H1 (cell line): ENCODE data around the gene QSOX1. TPM values are rescaled to one million over a fixed set of nuclear protein-coding genes. Genes with fewer than 3 reads are reported as not detected.

Source experiments
- CTCF ChIA-PET: fragments of 300-600 bp; sonication (Branson Sonifier 250); formaldehyde crosslinking; loops from one replicate; lab custom pipeline; 2021; ENCODE audit not compliant: partially characterized antibody; lab: Charles Lee
- POLR2A ChIA-PET: fragments of 300-600 bp; sonication (Branson Sonifier 250); formaldehyde crosslinking; loops from one replicate; lab custom pipeline; 2021; ENCODE audit warnings: inconsistent platforms; ENCODE audit not compliant: partially characterized antibody; lab: Charles Lee
- DNase-seq, 2 experiments: peaks; one replicate each; pipeline versions ENCODE4 v3.0.0 to v3.0.0-alpha.2; 2010 to 2022; ENCODE audit warnings: low spot score in 2 of 2, low read depth in 1 of 2, mixed read lengths in 1 of 2
- FAIRE-seq: peaks from 2 replicates; lab custom pipeline; 2011; peaks lifted over from hg19 to GRCh38; lab: Jason Lieb, UNC
- H2AFZ ChIP-seq: 2 replicates; pipeline ENCODE4 v1.8.1; 2012; ENCODE audit warnings: low read length, inconsistent platforms
- H2AK5ac ChIP-seq: 2 replicates; pipeline ENCODE4 v1.6.1; 2013; ENCODE audit warnings: low read depth, low read length
- H2BK120ac ChIP-seq: replicated peaks from 2 replicates; pipeline ENCODE3; 2013; ENCODE audit warnings: low read depth, low read length, inconsistent platforms
- H2BK12ac ChIP-seq: 2 replicates; pipeline ENCODE4 v1.6.1; 2013; ENCODE audit warnings: low read depth, low read length
- H2BK15ac ChIP-seq: 2 replicates; pipeline ENCODE4 v1.6.1; 2013; ENCODE audit warnings: low read length
- H2BK20ac ChIP-seq: 2 replicates; pipeline ENCODE4 v1.6.1; 2013; ENCODE audit warnings: low read length
- H2BK5ac ChIP-seq: 2 replicates; pipeline ENCODE4 v1.6.1; 2013; ENCODE audit warnings: low read depth, low read length
- H3K14ac ChIP-seq: 2 replicates; pipeline ENCODE4 v1.6.1; 2013; ENCODE audit warnings: inconsistent platforms; ENCODE audit not compliant: insufficient read length
- H3K18ac ChIP-seq: 2 replicates; pipeline ENCODE4 v1.6.1; 2013; ENCODE audit warnings: low read length; ENCODE audit errors: extremely low read depth
- H3K23ac ChIP-seq: 2 replicates; pipeline ENCODE4 v1.6.1; 2013; ENCODE audit warnings: inconsistent platforms; ENCODE audit not compliant: insufficient read length
- H3K23me2 ChIP-seq: 2 replicates; pipeline ENCODE4 v1.6.1; 2013; ENCODE audit warnings: low read depth, low read length
- H3K27ac ChIP-seq: 2 replicates; pipeline ENCODE4 v1.6.1; 2011; ENCODE audit warnings: low read depth, low read length, inconsistent platforms
- H3K27me3 ChIP-seq, 4 experiments: replicated peaks in 1 of 4; 1 replicate in 1 of 4; 2 replicates in 3 of 4; pipeline versions ENCODE4 v1.6.1 to v1.8.1; 2011 to 2013; ENCODE audit warnings: low read length in 3 of 4, mild to moderate bottlenecking in 3 of 4, inconsistent platforms in 2 of 4, mixed read lengths in 2 of 4, moderate library complexity in 1 of 4; ENCODE audit not compliant: control insufficient read depth in 3 of 4, insufficient read depth in 3 of 4; ENCODE audit errors: extremely low read depth in 1 of 4
- H3K36me3 ChIP-seq, 4 experiments: 2 replicates each; pipeline versions ENCODE4 v1.6.1 to v1.8.1; 2011 to 2013; ENCODE audit warnings: mild to moderate bottlenecking in 4 of 4, low read length in 3 of 4, moderate library complexity in 2 of 4, control low read depth in 1 of 4, inconsistent platforms in 1 of 4; ENCODE audit not compliant: insufficient read depth in 4 of 4, control insufficient read depth in 2 of 4
- H3K4ac ChIP-seq: replicated peaks from 2 replicates; pipeline ENCODE3; 2013; ENCODE audit warnings: low read length, low read depth, mixed read lengths, inconsistent platforms; ENCODE audit not compliant: insufficient read length
- H3K4me1 ChIP-seq, 4 experiments: replicated peaks in 1 of 4; 1 replicate in 1 of 4; 2 replicates in 3 of 4; pipeline versions ENCODE4 v1.6.1 to v1.8.1; 2011 to 2013; ENCODE audit warnings: low read length in 3 of 4, inconsistent platforms in 2 of 4, mixed read lengths in 1 of 4; ENCODE audit not compliant: insufficient read depth in 4 of 4, control insufficient read depth in 3 of 4
- H3K4me2 ChIP-seq, 2 experiments: 2 replicates each; pipeline versions ENCODE4 v1.6.1 to v1.8.1; 2011 to 2013; ENCODE audit warnings: low read depth in 2 of 2, low read length in 2 of 2, control low read depth in 1 of 2, inconsistent platforms in 1 of 2, mild to moderate bottlenecking in 1 of 2; ENCODE audit not compliant: insufficient read depth in 1 of 2
- H3K4me3 ChIP-seq, 4 experiments: fragments of 200-600, 300-600 bp in 1 of 4; sonication (generic), shearing (Covaris generic), sonication (Bioruptor Twin) in 1 of 4; 2 replicates each; pipeline versions ENCODE4 v1.5.1 to v1.8.1; 2011 to 2016; ENCODE audit warnings: low read length in 4 of 4, low read depth in 3 of 4, control low read depth in 2 of 4, inconsistent platforms in 2 of 4, mild to moderate bottlenecking in 2 of 4, mixed read lengths in 1 of 4, moderate library complexity in 1 of 4; ENCODE audit not compliant: insufficient read depth in 2 of 4; ENCODE audit errors: extremely low read depth in 1 of 4
- H3K56ac ChIP-seq: replicated peaks from 2 replicates; pipeline ENCODE3; 2013; ENCODE audit warnings: low read depth, mild to moderate bottlenecking, mixed read lengths, low read length, inconsistent platforms; ENCODE audit not compliant: insufficient read length
- H3K79me1 ChIP-seq: 2 replicates; pipeline ENCODE4 v1.6.1; 2013; ENCODE audit warnings: low read depth, low read length, control low read depth
- H3K79me2 ChIP-seq, 2 experiments: 2 replicates each; pipeline versions ENCODE4 v1.6.1 to v1.8.1; 2012 to 2013; ENCODE audit warnings: low read length in 2 of 2, mild to moderate bottlenecking in 2 of 2, inconsistent platforms in 1 of 2; ENCODE audit not compliant: insufficient read depth in 2 of 2, control insufficient read depth in 1 of 2
- H3K9ac ChIP-seq, 4 experiments: replicated peaks in 1 of 4; 1 replicate in 1 of 4; 2 replicates in 3 of 4; pipeline versions ENCODE4 v1.6.1 to v1.8.1; 2011 to 2013; ENCODE audit warnings: low read depth in 3 of 4, low read length in 3 of 4, control low read depth in 2 of 4, mild to moderate bottlenecking in 2 of 4, moderate library complexity in 2 of 4, inconsistent platforms in 1 of 4; ENCODE audit errors: extremely low read depth in 1 of 4
- H3K9me3 ChIP-seq, 2 experiments: 2 replicates each; pipeline versions ENCODE4 v1.6.1 to v1.8.1; 2012 to 2013; ENCODE audit warnings: mild to moderate bottlenecking in 2 of 2, moderate library complexity in 2 of 2, control low read depth in 1 of 2, inconsistent platforms in 1 of 2, low read depth in 1 of 2, low read length in 1 of 2, mixed read lengths in 1 of 2; ENCODE audit not compliant: insufficient read depth in 2 of 2
- H4K20me1 ChIP-seq, 2 experiments: replicated peaks in 1 of 2; 2 replicates each; pipeline versions ENCODE3 to v1.8.1; 2011 to 2013; ENCODE audit warnings: inconsistent platforms in 2 of 2, low read length in 2 of 2, mild to moderate bottlenecking in 1 of 2; ENCODE audit not compliant: insufficient read depth in 2 of 2, control insufficient read depth in 1 of 2
- H4K5ac ChIP-seq: 2 replicates; pipeline ENCODE4 v1.6.1; 2013; ENCODE audit warnings: low read length, low read depth, mixed read lengths, inconsistent platforms; ENCODE audit not compliant: insufficient read length
- H4K8ac ChIP-seq: 2 replicates; pipeline ENCODE4 v1.8.0; 2013; ENCODE audit warnings: mild to moderate bottlenecking, moderate library complexity, low read length, inconsistent platforms; ENCODE audit not compliant: insufficient read depth; ENCODE audit errors: extremely low read depth
- H4K91ac ChIP-seq: replicated peaks from 2 replicates; pipeline ENCODE3; 2013; ENCODE audit warnings: low read length, mixed read lengths, inconsistent platforms; ENCODE audit not compliant: insufficient read length
- BRCA1 ChIP-seq: IDR thresholded peaks from 2 replicates; pipeline ENCODE4 v1.6.1; 2012; ENCODE audit warnings: low read depth, low read length, improper control_type of control experiment
- CBX5 ChIP-seq: fragments of 300-800, 300-1000 bp; sonication (generic); IDR thresholded peaks from 2 replicates; pipeline ENCODE4 v1.7.1; 2016; ENCODE audit warnings: antibody characterized with exemption, low read length, low read depth
- EGR1 ChIP-seq: IDR thresholded peaks from 2 replicates; pipeline ENCODE4 v1.6.1; 2011; ENCODE audit warnings: low read depth, low read length, borderline replicate concordance
- GABPA ChIP-seq: IDR thresholded peaks from 2 replicates; pipeline ENCODE4 v1.6.1; 2011; ENCODE audit warnings: mild to moderate bottlenecking, low read length, moderate library complexity, borderline replicate concordance; ENCODE audit not compliant: insufficient read depth
- SIRT6 ChIP-seq: IDR thresholded peaks from one replicate; pipeline ENCODE4 v1.7.1; 2012; ENCODE audit warnings: low read length, inconsistent platforms
- WGBS, 2 experiments: shearing (Covaris generic) in 1 of 2; methylation state at CpG; one replicate each; pipeline versions ENCODE4 v1.1.6 to v1.1.7; 2013 to 2015; ENCODE audit warnings: low lambda C conversion rate in 2 of 2, mixed read lengths in 2 of 2, inconsistent platforms in 1 of 2, low coverage in 1 of 2, missing lambda C conversion rate in 1 of 2; ENCODE audit not compliant: insufficient replicate concordance in 2 of 2, insufficient coverage in 1 of 2, insufficient read length in 1 of 2; ENCODE audit errors: extremely low coverage in 1 of 2, missing lambda C conversion rate in 1 of 2; 5-methylcytosine and 5-hydroxymethylcytosine counted together
- polyA plus RNA-seq, 7 experiments: library from polyadenylated mRNA; depleted of rRNA in 3 of 7; stranded (reverse) in 5 of 7; unstranded in 2 of 7; fragments of >200 nt in 5 of 7; fragments of 200-250 nt in 2 of 7; gene quantifications; 1 replicate in 5 of 7; 2 replicates in 1 of 7; 4 replicates in 1 of 7; pipeline versions ENCODE4 v1.2.1 to v1.2.3, GENCODE V29; 2011 to 2013; ENCODE audit warnings: missing spikeins in 2 of 7, mixed read lengths in 2 of 7
- total RNA-seq: library from RNA; stranded (reverse); fragmentation: NEBNext Ultra II Directional; extraction: Animal tissue kit (Norgen Biotek cat#: 25700); gene quantifications from 2 replicates; pipeline ENCODE4 v1.2.1, GENCODE V29; 2021

QSOX1 gene
- total and polyA plus RNA-seq, 2 of the 8 experiments (the other 6 are each of a cell fraction or from before 2014, with no cell fraction given), result 97.7 to 123 TPM

DNA sequence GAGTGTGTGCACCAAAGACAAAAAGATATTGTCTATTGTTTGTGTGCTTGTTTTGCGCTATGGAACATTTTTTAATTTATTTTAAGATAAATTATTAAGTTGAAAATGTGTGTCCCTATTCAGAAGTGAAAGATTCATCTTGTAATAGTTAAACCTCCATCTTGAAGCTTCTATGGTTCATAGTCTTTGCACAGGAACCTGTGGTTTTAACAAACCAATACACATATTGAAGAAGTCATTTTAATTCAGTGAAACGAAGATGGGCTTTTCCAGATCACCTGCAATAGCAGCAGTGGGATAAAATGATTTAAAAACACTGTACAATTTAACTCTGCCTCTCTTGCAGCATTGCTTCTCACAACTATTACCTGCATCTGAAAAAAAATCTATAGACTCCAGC lies 42.6 kb upstream of the QSOX1 start:
- Histone ChIP-seq H4K91ac (no peak overlapping the region), H3K27ac (no peak overlapping the region), H3K4ac (no peak overlapping the region), H3K9ac (no peak overlapping the region), H3K23me2 (no peaks in the 10 kb centered on the region), H3K4me2 (no peak overlapping the region), H3K18ac (no peak overlapping the region), H4K20me1 (no peaks in the 10 kb centered on the region), H2AFZ (no peak overlapping the region), H3K36me3 (peaks cover 2 to 20% (median 14%) of the 10 kb centered on the region in 4 experiments; a peak in 5 of 8 replicates), H3K79me2 (no peaks in the 10 kb centered on the region), H3K56ac (no peak overlapping the region), H3K4me3 (no peak overlapping the region), H3K79me1 (no peaks in the 10 kb centered on the region), H2BK120ac (no peak overlapping the region), H3K23ac (no peak overlapping the region), H2BK20ac (no peak overlapping the region), H4K5ac (no peak overlapping the region), H2BK5ac (no peak overlapping the region), H2AK5ac (no peak overlapping the region), H2BK15ac (no peak overlapping the region), H4K8ac (no peak overlapping the region), H2BK12ac (no peak overlapping the region), H3K9me3 (no peaks in the 10 kb centered on the region), H3K27me3 (no peaks in the 10 kb centered on the region), H3K14ac (no peak overlapping the region), H3K4me1 (no peaks in the 10 kb centered on the region)
- TF ChIP-seq EGR1 (no peak), BRCA1 (no peak), GABPA (no peak), CBX5 (no peak), SIRT6 (no peak)
- no peak for FAIRE-seq
- no peak for DNase-seq
- ChIA-PET CTCF (interaction anchor here (0.5 to 4.6 kb wide), 3 partner anchors 10 to 67 kb away, joined by 3 to 13 read pairs (median 5); no protein-coding TSS in a partner anchor), POLR2A (no interaction called here)
- WGBS, 2 experiments, result 96% methylated on average over 2 of the region's 2 CpGs; no CpG with 5 or more reads in 1 of the 2 experiments
